H9 (cell line): ENCODE results near the gene GRB2. TPM values are rescaled to one million over a fixed set of nuclear protein-coding genes. Genes with fewer than 3 reads are reported as not detected.

Source experiments
- DNase-seq: peaks from one replicate; pipeline ENCODE4 v3.0.0-alpha.2; 2017
- H2AFZ ChIP-seq: one replicate; pipeline ENCODE4 v1.6.1; 2013; ENCODE audit warnings: mild to moderate bottlenecking, low read length, control low read depth, moderate library complexity
- H2AK5ac ChIP-seq: 2 replicates; pipeline ENCODE4 v1.6.1; 2013; ENCODE audit warnings: low read length, control low read depth, mixed read lengths; ENCODE audit not compliant: insufficient read length
- H2BK120ac ChIP-seq: one replicate; pipeline ENCODE4 v1.6.1; 2013; ENCODE audit warnings: low read depth, mild to moderate bottlenecking, low read length, control low read depth, inconsistent platforms; ENCODE audit not compliant: poor library complexity, severe bottlenecking
- H2BK12ac ChIP-seq: 2 replicates; pipeline ENCODE4 v1.6.1; 2013; ENCODE audit warnings: low read length, control low read depth, mixed read lengths, low read depth; ENCODE audit not compliant: insufficient read length
- H2BK15ac ChIP-seq: 2 replicates; pipeline ENCODE4 v1.6.1; 2013; ENCODE audit warnings: low read depth, low read length, control low read depth
- H2BK20ac ChIP-seq: one replicate; pipeline ENCODE4 v1.6.1; 2013; ENCODE audit warnings: low read depth, mild to moderate bottlenecking, low read length, control low read depth, inconsistent platforms; ENCODE audit not compliant: poor library complexity, severe bottlenecking
- H2BK5ac ChIP-seq: 2 replicates; pipeline ENCODE4 v1.6.1; 2013; ENCODE audit warnings: low read length, control low read depth, mixed read lengths; ENCODE audit not compliant: insufficient read length
- H3K14ac ChIP-seq: 2 replicates; pipeline ENCODE4 v1.6.1; 2013; ENCODE audit warnings: low read length, control low read depth; ENCODE audit not compliant: insufficient read depth
- H3K18ac ChIP-seq: 2 replicates; pipeline ENCODE4 v1.6.1; 2013; ENCODE audit warnings: low read depth, mild to moderate bottlenecking, mixed read lengths, low read length, control low read depth; ENCODE audit not compliant: insufficient read length
- H3K23ac ChIP-seq: 2 replicates; pipeline ENCODE4 v1.6.1; 2013; ENCODE audit warnings: low read length, control low read depth, mixed read lengths, low read depth; ENCODE audit not compliant: insufficient read length
- H3K23me2 ChIP-seq: 2 replicates; pipeline ENCODE4 v1.6.1; 2013; ENCODE audit warnings: low read depth, mild to moderate bottlenecking, mixed read lengths, low read length, control low read depth; ENCODE audit not compliant: insufficient read length, poor library complexity, severe bottlenecking
- H3K27ac ChIP-seq: 2 replicates; pipeline ENCODE4 v1.5.1; 2013; ENCODE audit warnings: low read length, control low read depth, mixed read lengths, low read depth; ENCODE audit not compliant: insufficient read length
- H3K27me3 ChIP-seq: 2 replicates; pipeline ENCODE4 v1.6.1; 2013; ENCODE audit warnings: low read length, control low read depth, inconsistent platforms; ENCODE audit not compliant: insufficient read depth
- H3K4ac ChIP-seq: 2 replicates; pipeline ENCODE4 v1.6.1; 2013; ENCODE audit warnings: low read depth, mild to moderate bottlenecking, control low read depth, inconsistent platforms, low read length, moderate library complexity
- H3K4me1 ChIP-seq: 2 replicates; pipeline ENCODE4 v1.6.1; 2013; ENCODE audit warnings: low read length, control low read depth, inconsistent platforms; ENCODE audit not compliant: insufficient read depth
- H3K4me2 ChIP-seq: 2 replicates; pipeline ENCODE4 v1.6.1; 2013; ENCODE audit warnings: low read length, control low read depth, mixed read lengths; ENCODE audit not compliant: insufficient read length, insufficient read depth
- H3K56ac ChIP-seq: 2 replicates; pipeline ENCODE4 v1.6.1; 2013; ENCODE audit warnings: low read depth, mild to moderate bottlenecking, mixed read lengths, low read length, control low read depth; ENCODE audit not compliant: insufficient read length
- H3K79me1 ChIP-seq: 2 replicates; pipeline ENCODE4 v1.6.1; 2013; ENCODE audit warnings: low read depth, mild to moderate bottlenecking, moderate library complexity, low read length, control low read depth, inconsistent platforms; ENCODE audit not compliant: insufficient read depth, poor library complexity, severe bottlenecking
- H3K79me2 ChIP-seq: 2 replicates; pipeline ENCODE4 v1.6.1; 2013; ENCODE audit warnings: low read length, control low read depth, inconsistent platforms; ENCODE audit not compliant: insufficient read depth
- H3K9ac ChIP-seq: 2 replicates; pipeline ENCODE4 v1.6.1; 2013; ENCODE audit warnings: low read length, control low read depth, mixed read lengths; ENCODE audit not compliant: insufficient read length; ENCODE audit errors: extremely low read depth
- H3K9me3 ChIP-seq: one replicate; pipeline ENCODE4 v1.6.1; 2013; ENCODE audit warnings: low read depth, low read length, inconsistent platforms; ENCODE audit not compliant: control insufficient read depth
- H3T11ph ChIP-seq: one replicate; pipeline ENCODE4 v1.6.1; 2013; ENCODE audit warnings: mild to moderate bottlenecking, low read length, control low read depth, inconsistent platforms
- H4K20me1 ChIP-seq: one replicate; pipeline ENCODE4 v1.6.1; 2013; ENCODE audit not compliant: control insufficient read depth, insufficient read length, insufficient read depth
- H4K5ac ChIP-seq: 2 replicates; pipeline ENCODE4 v1.6.1; 2013; ENCODE audit warnings: low read depth, mild to moderate bottlenecking, mixed read lengths, low read length, control low read depth; ENCODE audit not compliant: insufficient read length
- H4K8ac ChIP-seq: replicated peaks from 2 replicates; pipeline ENCODE4 v1.6.1; 2013; ENCODE audit warnings: low read length, control low read depth, mixed read lengths, low read depth; ENCODE audit not compliant: insufficient read length
- H4K91ac ChIP-seq: 2 replicates; pipeline ENCODE4 v1.6.1; 2013; ENCODE audit warnings: low read depth, mild to moderate bottlenecking, moderate library complexity, mixed read lengths, low read length, control low read depth; ENCODE audit not compliant: insufficient read length
- H3K27ac Mint-ChIP-seq, 3 experiments: 2 replicates in 2 of 3; 3 replicates in 1 of 3; pipeline ENCODE4 v1.8.0; 2020 to 2021; ENCODE audit warnings: mixed read lengths in 3 of 3, mild to moderate bottlenecking in 1 of 3, moderate library complexity in 1 of 3
- H3K27me3 Mint-ChIP-seq: 2 replicates; pipeline ENCODE4 v1.8.0; 2021; ENCODE audit warnings: low read depth, mild to moderate bottlenecking, moderate library complexity, mixed read lengths
- H3K36me3 Mint-ChIP-seq, 3 experiments: 2 replicates in 2 of 3; 3 replicates in 1 of 3; pipeline ENCODE4 v1.8.0; 2020 to 2021; ENCODE audit warnings: low read depth in 3 of 3, mixed read lengths in 3 of 3; ENCODE audit not compliant: insufficient read depth in 1 of 3
- H3K4me1 Mint-ChIP-seq, 2 experiments: 2 replicates each; pipeline ENCODE4 v1.8.0; 2020; ENCODE audit warnings: mixed read lengths in 2 of 2
- H3K4me3 Mint-ChIP-seq, 2 experiments: 2 replicates in 1 of 2; 3 replicates in 1 of 2; pipeline ENCODE4 v1.8.0; 2020 to 2021; ENCODE audit warnings: mild to moderate bottlenecking in 2 of 2, mixed read lengths in 2 of 2, moderate library complexity in 1 of 2
- H3K9me3 Mint-ChIP-seq, 2 experiments: 2 replicates in 1 of 2; 3 replicates in 1 of 2; pipeline ENCODE4 v1.8.0; 2020; ENCODE audit warnings: mild to moderate bottlenecking in 2 of 2, mixed read lengths in 2 of 2, moderate library complexity in 1 of 2
- CTCF ChIP-seq: fragments of 200-600 bp; sonication (generic); conservative IDR thresholded peaks from 3 replicates; pipeline ENCODE4 v1.8.0; 2021; ENCODE audit warnings: antibody characterized with exemption, mild to moderate bottlenecking
- WGBS: extraction: QIAGEN DNeasy Blood & Tissue Kit; methylation state at CpG from one replicate; pipeline ENCODE4 v1.1.7; 2013; ENCODE audit warnings: missing lambda C conversion rate, low lambda C conversion rate, mixed read lengths; ENCODE audit not compliant: insufficient read length; ENCODE audit errors: extremely low coverage; 5-methylcytosine and 5-hydroxymethylcytosine counted together
- total RNA-seq: library from RNA; stranded (reverse); gene quantifications from 2 replicates; pipeline ENCODE4 v1.2.1, GENCODE V29; 2021

GRB2 gene
- total RNA-seq, 1 experiment from 2014 or later = 91.7 TPM

GRCh38 chr17:75352079-75352569, 53.4 kb downstream of the GRB2 start:
- H2BK5ac ChIP-seq = no peak overlapping the region
- H3K27me3 ChIP-seq = no peaks in the 10 kb centered on the region
- no peak overlapping the region for H2BK15ac ChIP-seq
- H2BK20ac ChIP-seq = no peak overlapping the region
- H3K4me3 Mint-ChIP-seq = peak overlapping the region in 1 of 2 experiments; percentile 55; a peak in 2 of 5 replicates
- no peaks in the 10 kb centered on the region for H4K20me1 ChIP-seq
- H3K4me1 Mint-ChIP-seq = peaks cover 38 to 44% of the 10 kb centered on the region in 2 experiments
- H3K14ac ChIP-seq = no peak overlapping the region
- TF ChIP-seq CTCF = no peak
- H3K79me2 ChIP-seq = peaks cover 7% of the 10 kb centered on the region; the same call in 1 of the 2 replicates
- no peak overlapping the region for H3T11ph ChIP-seq
- peak overlapping the region; percentile 51 for H3K27ac ChIP-seq
- H3K56ac ChIP-seq = no peak overlapping the region
- no peak overlapping the region; the same call in 1 of the 2 replicates for H3K4ac ChIP-seq
- no peaks in the 10 kb centered on the region for H3K9me3 ChIP-seq
- peaks cover 9 to 18% (median 11%) of the 10 kb centered on the region in 3 experiments for H3K36me3 Mint-ChIP-seq
- no peak overlapping the region for H4K91ac ChIP-seq
- H2AFZ ChIP-seq = no peak overlapping the region
- WGBS = no CpG with 5 or more reads among the region's 7 CpGs
- no peaks in the 10 kb centered on the region for H3K23me2 ChIP-seq
- H3K9ac ChIP-seq = no peak overlapping the region
- H3K9me3 Mint-ChIP-seq = peaks cover 8% of the 10 kb centered on the region in 2 experiments; a peak in 3 of 5 replicates
- H4K8ac ChIP-seq = no peak overlapping the region
- H2AK5ac ChIP-seq = no peak overlapping the region
- peaks cover 20% of the 10 kb centered on the region; the same call in 1 of the 2 replicates for H3K4me1 ChIP-seq
- no peak overlapping the region for H3K23ac ChIP-seq
- no peak overlapping the region for H2BK120ac ChIP-seq
- H3K79me1 ChIP-seq = peaks cover 17% of the 10 kb centered on the region
- peak overlapping the region; percentile 23 for H3K4me2 ChIP-seq
- DNase-seq = peak; percentile 83
- no peaks in the 10 kb centered on the region for H3K27me3 Mint-ChIP-seq
- no peak overlapping the region for H3K18ac ChIP-seq
- H2BK12ac ChIP-seq = no peak overlapping the region
- H3K27ac Mint-ChIP-seq = peak overlapping the region; percentile 92 to 96 (median 92); a peak in 6 of 7 replicates
- H4K5ac ChIP-seq = no peak overlapping the region
